ENCODE measurements around the gene KCNMB3.

DNA sequence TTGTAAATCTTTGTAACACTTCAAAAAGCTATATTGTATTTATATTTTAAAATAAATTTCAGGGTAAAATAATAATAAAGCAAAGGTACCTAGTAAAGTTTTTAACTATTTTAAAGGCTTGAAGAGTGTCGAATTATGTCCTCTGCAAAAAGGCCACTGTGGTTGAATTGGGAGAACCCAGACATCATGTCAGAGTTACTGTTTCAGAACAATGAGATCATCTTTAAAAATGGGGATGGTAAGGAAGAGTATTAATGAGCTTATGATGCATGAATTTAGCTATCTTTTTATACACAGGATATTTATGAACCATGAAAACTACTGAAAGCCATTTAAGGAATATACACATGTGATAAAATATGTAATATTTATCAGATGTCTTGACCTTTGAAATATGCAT, 26.3 kb downstream of the KCNMB3 start:
- no peak for TF ChIP-seq CTCF (IDR thresholded peaks at IDR 0.05; ENCODE audit: insufficient read depth, low read length)
- TF ChIP-seq POLR2AphosphoS5 (IDR thresholded peaks at IDR 0.05; ENCODE audit: low read depth): no peak
- TF ChIP-seq GABPA (IDR thresholded peaks at IDR 0.05; ENCODE audit: low read depth): no peak

Data from HL-60 (cell line).